GM19438 (cell line): ENCODE measurements around the gene MAP1LC3C.
"Not testable (repeated sequence)": the region's sequence is repeated elsewhere in the genome, so short reads cannot be mapped to it uniquely, and the experiment has no call there.

Experiments used
- ATAC-seq: cut with Tn5 transposase; IDR thresholded peaks from one replicate; pipeline ENCODE4 v1.9.1; 2021; ENCODE audit warnings: low read depth; ENCODE audit not compliant: unreplicated experiment

The MAP1LC3C gene

GRCh38 chr1:241994171-241994570, 4.7 kb downstream of the MAP1LC3C start:
- no peak for ATAC-seq

GRCh38 chr1:241992734-241993133, 6.2 kb downstream of the MAP1LC3C start:
- no peak for ATAC-seq

- no peak for ATAC-seq
These were observed 8.9 kb downstream of the MAP1LC3C start for GRCh38 chr1:241990040-241990439.

- not testable (repeated sequence) for ATAC-seq
These were observed 10.4 kb downstream of the MAP1LC3C start for GRCh38 chr1:241988389-241988930.

- no peak for ATAC-seq
These were observed 13.1 kb downstream of the MAP1LC3C start for GRCh38 chr1:241985787-241986186.

- ATAC-seq, result no peak
These were observed 19.0 kb downstream of the MAP1LC3C start for GRCh38 chr1:241979926-241980325.

- no peak for ATAC-seq
These were observed 19.8 kb downstream of the MAP1LC3C start for GRCh38 chr1:241979071-241979470.

- ATAC-seq, result no peak
These were observed 22.7 kb downstream of the MAP1LC3C start for GRCh38 chr1:241976229-241976628.

- ATAC-seq, result no peak
These were observed 26.1 kb downstream of the MAP1LC3C start for GRCh38 chr1:241972703-241973369.

GRCh38 chr1:241968611-241969010, 30.3 kb downstream of the MAP1LC3C start:
- no peak for ATAC-seq

- no peak for ATAC-seq
These were observed 34.2 kb downstream of the MAP1LC3C start for GRCh38 chr1:241964550-241965282.

- ATAC-seq, result no peak
These were observed 35.2 kb downstream of the MAP1LC3C start for GRCh38 chr1:241963722-241964121.

- no peak for ATAC-seq
These were observed 36.7 kb downstream of the MAP1LC3C start for GRCh38 chr1:241962153-241962552.

GRCh38 chr1:241957692-241958494, 41.0 kb downstream of the MAP1LC3C start, which contains the start of gene BECN2:
Gene BECN2, plus strand, starts transcription at chr1:241957767. Its CDS starts 0 bp downstream, at chr1:241957767.
- no peak for ATAC-seq

- ATAC-seq, result no peak
These were observed 48.5 kb downstream of the MAP1LC3C start for GRCh38 chr1:241950390-241950789.

GRCh38 chr1:241947354-241947753, 51.5 kb downstream of the MAP1LC3C start:
- ATAC-seq, result no peak
